LNCAP (cell line): Measurements from ENCODE around the gene DHX8.

Experiments
- TF ChIP-seq, protein P1 (sequence below): fragments of 450-650 bp; IDR thresholded peaks from 2 replicates; pipeline ENCODE4 v1.5.1; 2017; ENCODE audit warnings: mild to moderate bottlenecking

Gene DHX8

GRCh38 chr17:43543771-43544575, 60.2 kb downstream of the DHX8 start:
- TF ChIP-seq, protein P1, sequence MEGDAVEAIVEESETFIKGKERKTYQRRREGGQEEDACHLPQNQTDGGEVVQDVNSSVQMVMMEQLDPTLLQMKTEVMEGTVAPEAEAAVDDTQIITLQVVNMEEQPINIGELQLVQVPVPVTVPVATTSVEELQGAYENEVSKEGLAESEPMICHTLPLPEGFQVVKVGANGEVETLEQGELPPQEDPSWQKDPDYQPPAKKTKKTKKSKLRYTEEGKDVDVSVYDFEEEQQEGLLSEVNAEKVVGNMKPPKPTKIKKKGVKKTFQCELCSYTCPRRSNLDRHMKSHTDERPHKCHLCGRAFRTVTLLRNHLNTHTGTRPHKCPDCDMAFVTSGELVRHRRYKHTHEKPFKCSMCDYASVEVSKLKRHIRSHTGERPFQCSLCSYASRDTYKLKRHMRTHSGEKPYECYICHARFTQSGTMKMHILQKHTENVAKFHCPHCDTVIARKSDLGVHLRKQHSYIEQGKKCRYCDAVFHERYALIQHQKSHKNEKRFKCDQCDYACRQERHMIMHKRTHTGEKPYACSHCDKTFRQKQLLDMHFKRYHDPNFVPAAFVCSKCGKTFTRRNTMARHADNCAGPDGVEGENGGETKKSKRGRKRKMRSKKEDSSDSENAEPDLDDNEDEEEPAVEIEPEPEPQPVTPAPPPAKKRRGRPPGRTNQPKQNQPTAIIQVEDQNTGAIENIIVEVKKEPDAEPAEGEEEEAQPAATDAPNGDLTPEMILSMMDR, result no peak

DNA sequence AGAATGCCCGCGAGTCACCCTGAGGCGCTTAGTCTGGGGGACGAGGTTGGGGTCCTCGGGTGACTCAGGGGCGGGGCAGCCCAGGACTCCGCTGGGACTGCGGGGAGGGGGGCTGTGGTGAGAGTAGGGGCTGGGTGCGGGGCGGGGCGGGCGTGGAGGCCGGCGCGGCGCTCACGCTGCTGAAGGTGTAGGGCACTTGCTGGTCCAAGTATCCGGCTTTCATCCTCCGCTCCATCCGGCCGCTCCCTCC, 61.5 kb downstream of the DHX8 start:
- TF ChIP-seq, protein P1, result no peak

- TF ChIP-seq, protein P1, result no peak
Measured at GRCh38 chr17:43546319-43547188, 62.8 kb downstream of the DHX8 start, which contains the start of gene ETV4. Gene ETV4 (minus strand): TSS chr17:43546340. CDS start chr17:43545617, 723 bp downstream.

DNA sequence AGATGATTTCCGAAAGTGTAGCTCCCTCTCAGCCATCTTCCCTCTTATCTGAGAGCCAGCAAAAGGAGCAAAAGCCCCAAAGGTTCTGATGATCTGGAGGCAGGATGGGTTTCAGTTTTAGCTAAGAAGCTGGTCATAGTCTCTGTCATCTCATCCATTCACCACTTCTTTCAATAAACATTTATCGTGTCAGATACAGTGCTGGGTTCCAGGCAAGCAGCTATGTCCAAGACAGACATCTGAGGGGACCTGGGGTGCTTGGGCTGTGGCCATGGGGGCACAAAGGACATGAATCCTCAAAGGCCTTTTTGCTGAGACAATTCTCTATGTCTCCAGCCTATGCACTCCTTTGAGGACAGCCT, 63.4 kb downstream of the DHX8 start:
- TF ChIP-seq, protein P1, result no peak

- TF ChIP-seq, protein P1, result no peak
Measured at GRCh38 chr17:43547659-43548256, 64.0 kb downstream of the DHX8 start.

DNA sequence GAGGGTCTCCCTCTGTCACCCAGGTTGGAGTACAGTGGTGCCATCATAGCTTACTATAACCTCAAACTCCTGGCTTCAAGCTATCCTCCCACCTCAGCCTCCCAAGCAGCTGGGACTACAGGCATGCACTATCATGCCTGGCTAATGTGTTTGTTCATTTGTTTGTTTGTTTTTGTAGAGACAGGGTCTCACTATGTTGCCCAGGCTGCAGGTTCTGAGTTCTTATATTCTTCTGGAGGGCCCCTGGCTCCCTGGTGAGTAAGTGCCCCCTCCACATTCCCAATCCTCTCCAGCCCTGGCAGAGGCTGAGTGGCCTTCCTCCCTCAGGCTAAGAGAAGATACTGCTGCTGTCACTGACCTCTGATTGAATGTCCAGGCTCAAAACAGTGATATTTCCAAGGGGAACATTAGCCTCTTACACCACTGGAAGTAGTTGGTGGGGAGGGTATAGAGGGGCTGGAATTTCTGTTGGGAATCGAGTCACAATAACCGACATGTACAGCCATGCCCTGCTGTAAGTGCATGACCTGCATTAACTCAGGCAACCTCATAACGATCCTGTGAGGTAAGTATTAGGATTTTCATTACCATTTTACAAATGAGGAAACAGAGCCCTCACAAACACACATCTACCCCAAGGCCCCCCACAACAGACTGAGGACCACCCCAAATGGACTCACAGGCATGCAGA, 65.1 kb downstream of the DHX8 start:
- TF ChIP-seq, protein P1, result no peak

DNA sequence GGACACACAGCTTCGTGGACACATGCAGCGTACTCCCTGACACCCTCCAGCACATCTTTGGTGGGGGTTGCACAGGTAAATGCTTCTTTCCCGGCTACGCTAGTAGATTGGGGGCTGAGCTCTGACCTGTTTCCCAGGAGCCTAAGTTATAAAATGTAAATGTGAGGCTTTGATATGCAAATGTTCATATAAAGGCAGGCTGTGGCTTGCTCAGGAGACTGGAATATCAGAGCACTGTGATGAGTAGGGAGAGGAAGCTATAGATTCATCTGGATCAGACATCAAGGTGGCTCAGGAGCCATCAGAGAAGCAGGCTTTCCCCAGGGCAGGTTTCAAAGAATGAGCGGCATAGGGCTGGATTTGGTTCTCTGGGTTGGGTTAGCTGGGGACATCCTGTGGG, 65.7 kb downstream of the DHX8 start:
- TF ChIP-seq, protein P1, result no peak
